Natural killer cell (primary cell): Measurements from ENCODE around the gene SMARCD3. TPM values are rescaled to one million over a fixed set of nuclear protein-coding genes. Genes with fewer than 3 reads are reported as not detected.

Source experiments
- ATAC-seq, 3 donors: fragments of 150-1000 bp in 2 of 3; fragments of 200-7000 bp in 1 of 3; cut with Tn5 transposase; 1 replicate in 1 of 3; 2 replicates in 2 of 3; pipeline ENCODE4 v1.10.0; 2021; ENCODE audit warnings: mild to moderate bottlenecking in 2 of 3, moderate library complexity in 2 of 3
- DNase-seq, 2 donors: peaks; one replicate each; pipeline versions ENCODE4 v3.0.0 to v3.0.0-alpha.2; 2013 to 2021; ENCODE audit warnings: mixed read lengths in 1 of 2
- H3K27ac ChIP-seq: one replicate; pipeline ENCODE4 v1.5.1; 2013; ENCODE audit warnings: mild to moderate bottlenecking, low read length
- H3K27me3 ChIP-seq: one replicate; pipeline ENCODE4 v1.6.1; 2013; ENCODE audit warnings: low read length; ENCODE audit not compliant: control insufficient read depth, insufficient read depth
- H3K36me3 ChIP-seq: one replicate; pipeline ENCODE4 v1.6.1; 2013; ENCODE audit warnings: low read length; ENCODE audit not compliant: control insufficient read depth, insufficient read depth
- H3K4me1 ChIP-seq: one replicate; pipeline ENCODE4 v1.6.1; 2013; ENCODE audit warnings: low read length; ENCODE audit not compliant: control insufficient read depth, insufficient read depth
- H3K4me3 ChIP-seq: one replicate; pipeline ENCODE4 v1.5.1; 2013; ENCODE audit warnings: low read length
- H3K9me3 ChIP-seq: one replicate; pipeline ENCODE4 v1.6.1; 2013; ENCODE audit warnings: low read length; ENCODE audit not compliant: control insufficient read depth, insufficient read depth
- H3K27ac Mint-ChIP-seq, 2 donors: one replicate each; pipeline ENCODE4 v1.8.0; 2022; ENCODE audit warnings: mild to moderate bottlenecking in 2 of 2, mixed read lengths in 2 of 2, moderate library complexity in 1 of 2
- H3K27me3 Mint-ChIP-seq, 2 donors: one replicate each; pipeline ENCODE4 v1.8.0; 2022; ENCODE audit warnings: low read depth in 2 of 2, mixed read lengths in 2 of 2
- H3K36me3 Mint-ChIP-seq: one replicate; pipeline ENCODE4 v1.8.0; 2022; ENCODE audit warnings: mixed read lengths
- H3K4me1 Mint-ChIP-seq, 2 donors: one replicate each; pipeline ENCODE4 v1.8.0; 2022; ENCODE audit warnings: mixed read lengths in 2 of 2
- H3K4me3 Mint-ChIP-seq: one replicate; pipeline ENCODE4 v1.8.0; 2022; ENCODE audit warnings: mild to moderate bottlenecking, moderate library complexity, mixed read lengths
- H3K9me3 Mint-ChIP-seq, 2 donors: one replicate each; pipeline ENCODE4 v1.8.0; 2022; ENCODE audit warnings: mixed read lengths in 2 of 2
- WGBS: methylation state at CpG from one replicate; pipeline ENCODE4 v1.1.7; 2013; ENCODE audit warnings: missing lambda C conversion rate; ENCODE audit not compliant: insufficient coverage; 5-methylcytosine and 5-hydroxymethylcytosine counted together
- intact Hi-C: fragments of 100-400 bp; cut with micrococcal nuclease; formaldehyde crosslinking; loops from one replicate; pipeline ENCODE4 v1.14.2; 2022
- total RNA-seq, 4 donors: library from RNA; stranded (reverse); fragments of 120-200 nt in 1 of 4; gene quantifications; one replicate each; pipeline versions ENCODE4 v1.2.3 to v1.2.4, GENCODE V29; 2013 to 2022
- TF ChIP-seq, protein P1 (sequence below): fragments of 200-600 bp; IDR thresholded peaks from one replicate; pipeline ENCODE4 v1.8.0; 2022; ENCODE audit warnings: antibody characterized with exemption

The SMARCD3 gene
- total RNA-seq, 3 donors from 2014 or later (not counting 1 experiment from before 2014, with no cell fraction given): 3.1 to 8.7 (median 6.5) TPM

GRCh38 chr7:151265351-151265931 lies 16.9 kb upstream of the SMARCD3 start:
- no peak for DNase-seq
- Mint-ChIP-seq H3K4me1 (no peaks in the 10 kb centered on the region), H3K4me3 (no peak overlapping the region), H3K27ac (no peak overlapping the region), H3K27me3 (peaks cover 0 to 5% of the 10 kb centered on the region in 2 donors), H3K9me3 (no peaks in the 10 kb centered on the region), H3K36me3 (no peaks in the 10 kb centered on the region)
- 90% methylated on average over 8 of the region's 9 CpGs for WGBS
- no peak overlapping the region for H3K4me3 ChIP-seq
- peaks cover 2% of the 10 kb centered on the region for H3K27me3 ChIP-seq
- no peaks in the 10 kb centered on the region for H3K4me1 ChIP-seq
- no peak for ATAC-seq
- intact Hi-C loops: no loop called here
- no peak overlapping the region for H3K27ac ChIP-seq
- TF ChIP-seq, protein P1, sequence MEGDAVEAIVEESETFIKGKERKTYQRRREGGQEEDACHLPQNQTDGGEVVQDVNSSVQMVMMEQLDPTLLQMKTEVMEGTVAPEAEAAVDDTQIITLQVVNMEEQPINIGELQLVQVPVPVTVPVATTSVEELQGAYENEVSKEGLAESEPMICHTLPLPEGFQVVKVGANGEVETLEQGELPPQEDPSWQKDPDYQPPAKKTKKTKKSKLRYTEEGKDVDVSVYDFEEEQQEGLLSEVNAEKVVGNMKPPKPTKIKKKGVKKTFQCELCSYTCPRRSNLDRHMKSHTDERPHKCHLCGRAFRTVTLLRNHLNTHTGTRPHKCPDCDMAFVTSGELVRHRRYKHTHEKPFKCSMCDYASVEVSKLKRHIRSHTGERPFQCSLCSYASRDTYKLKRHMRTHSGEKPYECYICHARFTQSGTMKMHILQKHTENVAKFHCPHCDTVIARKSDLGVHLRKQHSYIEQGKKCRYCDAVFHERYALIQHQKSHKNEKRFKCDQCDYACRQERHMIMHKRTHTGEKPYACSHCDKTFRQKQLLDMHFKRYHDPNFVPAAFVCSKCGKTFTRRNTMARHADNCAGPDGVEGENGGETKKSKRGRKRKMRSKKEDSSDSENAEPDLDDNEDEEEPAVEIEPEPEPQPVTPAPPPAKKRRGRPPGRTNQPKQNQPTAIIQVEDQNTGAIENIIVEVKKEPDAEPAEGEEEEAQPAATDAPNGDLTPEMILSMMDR: no peak
- H3K9me3 ChIP-seq: no peaks in the 10 kb centered on the region
- H3K36me3 ChIP-seq: no peaks in the 10 kb centered on the region

- no peak overlapping the region for H3K4me3 Mint-ChIP-seq
- no peak for ATAC-seq
- TF ChIP-seq, protein P1: no peak
- H3K9me3 ChIP-seq: no peaks in the 10 kb centered on the region
- no peaks in the 10 kb centered on the region for H3K4me1 ChIP-seq
- H3K36me3 Mint-ChIP-seq: no peaks in the 10 kb centered on the region
- DNase-seq: no peak
- peaks cover 2% of the 10 kb centered on the region for H3K27me3 ChIP-seq
- intact Hi-C loops: no loop called here
- peaks cover 0 to 2% of the 10 kb centered on the region in 2 donors for H3K27me3 Mint-ChIP-seq
- H3K4me1 Mint-ChIP-seq: no peaks in the 10 kb centered on the region
- no peak overlapping the region for H3K27ac ChIP-seq
- no peak overlapping the region for H3K27ac Mint-ChIP-seq
- H3K9me3 Mint-ChIP-seq: no peaks in the 10 kb centered on the region
- H3K36me3 ChIP-seq: no peaks in the 10 kb centered on the region
- WGBS: 91% methylated on average over 5 of the region's 5 CpGs
- H3K4me3 ChIP-seq: no peak overlapping the region
Observed at GRCh38 chr7:151264615-151265014, 16.1 kb upstream of the SMARCD3 start.

DNA sequence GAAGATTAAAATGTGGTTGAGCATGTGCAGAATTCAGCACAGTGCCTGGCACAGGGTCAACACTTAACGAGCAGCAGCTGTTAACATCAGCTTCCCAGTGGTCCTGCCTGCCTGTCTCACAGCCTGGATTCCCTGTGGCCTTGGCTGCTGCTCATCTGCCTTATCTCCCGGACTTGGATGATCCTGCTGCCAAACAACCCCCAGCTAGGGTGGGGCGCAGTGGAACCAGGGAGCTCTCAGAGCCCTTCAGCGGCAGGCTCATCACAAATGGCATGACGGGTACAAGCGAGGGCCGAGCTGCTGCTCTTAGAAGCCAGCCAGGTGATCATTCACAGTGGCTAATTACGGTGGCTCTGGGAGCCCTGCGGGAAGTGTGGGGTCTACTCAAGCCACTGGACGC lies 13.0 kb upstream of the SMARCD3 start:
- Histone ChIP-seq H3K4me3 (no peak overlapping the region), H3K4me1 (no peaks in the 10 kb centered on the region), H3K9me3 (no peaks in the 10 kb centered on the region), H3K27me3 (peaks cover 2% of the 10 kb centered on the region), H3K36me3 (no peaks in the 10 kb centered on the region), H3K27ac (no peak overlapping the region)
- DNase-seq (no peak), ATAC-seq (no peak)
- Mint-ChIP-seq H3K36me3 (no peaks in the 10 kb centered on the region), H3K9me3 (no peaks in the 10 kb centered on the region), H3K27ac (no peak overlapping the region), H3K27me3 (peaks cover 20 to 23% of the 10 kb centered on the region in 2 donors), H3K4me3 (no peak overlapping the region), H3K4me1 (no peaks in the 10 kb centered on the region)
- TF ChIP-seq, protein P1: no peak
- 90% methylated on average over 10 of the region's 10 CpGs for WGBS
- intact Hi-C loops: no loop called here

DNA sequence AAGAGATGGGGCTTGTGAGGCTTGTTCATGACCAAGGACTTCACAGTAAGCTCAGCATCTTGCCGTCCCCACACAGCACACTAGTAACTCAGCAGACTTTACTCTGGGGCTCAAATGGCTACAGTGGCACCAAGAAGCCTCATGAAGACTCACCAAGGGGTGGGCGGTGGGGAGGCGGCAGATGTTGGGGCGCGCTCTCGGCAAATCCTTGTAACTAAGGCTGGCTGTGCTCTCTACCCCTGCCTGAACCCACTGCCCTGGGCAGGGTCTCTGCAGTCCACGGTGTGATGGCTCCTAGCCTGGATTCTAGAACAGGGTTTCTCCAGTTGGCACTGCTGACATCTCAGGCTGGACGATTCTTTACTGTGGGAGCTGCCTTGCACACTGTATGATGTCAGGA lies 12.4 kb upstream of the SMARCD3 start:
- H3K4me1 ChIP-seq: no peaks in the 10 kb centered on the region

More for the DNA sequence above, 12.4 kb upstream of the SMARCD3 start:
- no peak overlapping the region for H3K4me3 ChIP-seq
- Mint-ChIP-seq H3K36me3 (no peaks in the 10 kb centered on the region), H3K9me3 (no peaks in the 10 kb centered on the region), H3K4me3 (no peak overlapping the region), H3K27ac (no peak overlapping the region), H3K4me1 (no peaks in the 10 kb centered on the region), H3K27me3 (peaks cover 23 to 24% of the 10 kb centered on the region in 2 donors)
- TF ChIP-seq, protein P1: no peak
- 92% methylated on average over 8 of the region's 8 CpGs for WGBS
- H3K27ac ChIP-seq: no peak overlapping the region
- H3K9me3 ChIP-seq: no peaks in the 10 kb centered on the region
- peaks cover 2% of the 10 kb centered on the region for H3K27me3 ChIP-seq
- H3K36me3 ChIP-seq: no peaks in the 10 kb centered on the region
- intact Hi-C loops: no loop called here
- no peak for DNase-seq
- ATAC-seq: no peak
